GM10847 (cell line): ENCODE data around the gene LIPC.

Source experiments
- POLR2A ChIP-seq: IDR thresholded peaks from 2 replicates; pipeline ENCODE4 v1.6.1; 2011; ENCODE audit not compliant: insufficient read length; ENCODE audit errors: extremely low read depth

LIPC gene

GRCh38 chr15:58545307-58546065 is 113.7 kb downstream of the LIPC start:
- no peak for TF ChIP-seq POLR2A

DNA sequence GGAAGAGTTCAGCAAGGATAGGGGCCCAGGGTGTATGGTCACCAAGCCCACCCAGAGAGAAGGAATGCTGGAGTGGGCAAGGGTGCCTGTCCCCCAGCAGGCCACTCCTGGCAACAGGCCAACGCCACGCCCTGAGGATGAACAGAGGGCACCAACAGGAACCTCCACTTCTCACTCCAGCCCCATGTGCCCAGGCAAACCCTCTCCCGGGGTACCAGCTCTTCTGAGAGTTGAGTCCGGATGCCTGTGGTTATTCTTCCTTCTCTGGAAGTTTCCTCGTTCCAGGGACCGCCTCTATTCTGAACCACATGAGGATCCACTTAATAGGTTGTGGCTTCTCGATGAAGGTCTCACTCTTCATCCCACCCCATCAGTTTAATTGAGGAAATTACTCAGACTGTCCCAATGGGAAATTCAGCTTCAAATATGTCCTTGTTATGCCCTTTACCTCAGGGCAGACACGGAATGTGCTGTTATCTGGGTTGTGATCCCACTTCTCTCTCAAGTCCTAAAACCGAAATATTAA is 114.3 kb downstream of the LIPC start:
- TF ChIP-seq POLR2A = no peak

DNA sequence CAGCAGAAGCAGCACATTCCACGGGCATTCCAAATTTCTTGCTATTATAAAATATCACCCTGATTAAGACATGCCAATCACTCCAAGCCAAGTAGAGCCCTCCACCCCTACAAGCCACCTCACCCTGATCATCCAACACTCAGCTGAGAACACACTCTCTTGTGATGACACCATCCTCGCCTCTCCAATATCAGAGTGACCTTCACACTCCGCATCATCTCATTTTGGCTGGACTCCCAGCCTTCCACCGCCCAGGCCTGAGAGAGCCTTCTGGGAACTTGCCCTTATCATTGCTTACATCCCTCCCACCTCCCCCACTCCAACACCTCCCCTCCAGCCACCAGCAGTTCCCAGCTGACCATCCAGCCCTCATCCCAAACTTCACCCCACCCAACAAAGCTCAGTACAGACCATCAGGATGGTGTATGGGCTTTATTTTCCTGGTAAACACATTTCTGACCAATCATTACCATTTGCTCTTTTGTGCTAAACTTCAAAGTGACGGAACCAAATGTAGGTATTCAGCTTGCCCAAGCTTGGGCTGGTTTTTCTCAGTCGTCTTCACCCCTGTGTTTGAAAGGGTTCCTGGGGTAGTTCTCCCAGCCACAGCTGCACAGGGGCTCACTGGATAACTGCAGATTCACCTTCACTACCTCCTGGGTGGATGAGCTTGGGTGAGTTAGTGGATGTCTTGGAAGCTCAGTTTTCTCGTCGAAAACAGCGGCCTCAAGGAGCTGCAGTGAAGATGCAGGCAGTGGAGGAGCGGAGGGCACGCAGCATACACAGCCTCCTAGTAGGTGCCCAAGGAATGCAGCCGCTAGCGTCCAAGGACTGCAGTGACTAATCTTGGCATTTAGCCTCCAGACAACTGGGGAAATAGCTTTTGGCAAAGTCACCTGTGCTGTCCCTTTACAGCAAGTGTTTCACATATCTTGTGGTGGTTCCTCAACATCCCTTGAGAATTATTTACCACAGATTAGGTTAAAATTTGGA is 115.1 kb downstream of the LIPC start:
- no peak for TF ChIP-seq POLR2A

DNA sequence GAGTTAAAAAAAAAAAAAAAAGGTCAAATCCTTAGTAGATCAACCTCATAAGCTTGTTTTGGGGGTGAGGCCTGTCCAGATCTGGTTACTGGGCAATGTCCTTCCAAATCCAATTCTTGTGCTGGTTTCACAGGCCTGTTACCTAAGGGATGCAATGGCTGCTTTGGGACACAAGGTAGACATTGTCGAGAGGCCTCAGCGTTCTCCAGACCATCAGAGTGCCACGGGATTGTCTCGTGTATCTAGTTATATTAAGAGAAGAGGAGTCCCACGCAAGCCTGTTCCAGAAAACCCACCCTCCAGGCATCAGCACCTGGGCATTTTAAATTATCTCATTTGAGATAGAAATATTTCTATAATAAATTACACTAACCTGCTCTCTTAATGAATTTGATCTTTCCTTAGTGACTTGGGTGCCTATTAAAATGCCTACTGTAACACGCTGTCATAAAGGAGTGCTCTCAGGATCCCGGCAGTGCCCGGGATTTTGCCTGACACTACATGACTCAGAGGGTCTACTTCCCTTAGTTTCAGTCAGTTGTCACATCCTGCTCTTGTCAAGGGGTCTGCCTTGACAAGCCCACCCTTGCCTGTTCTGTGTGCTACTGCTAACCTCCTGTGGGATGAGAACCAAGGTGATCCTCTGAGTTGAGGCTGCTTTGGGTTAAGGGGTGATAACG is 116.0 kb downstream of the LIPC start:
- no peak for TF ChIP-seq POLR2A

DNA sequence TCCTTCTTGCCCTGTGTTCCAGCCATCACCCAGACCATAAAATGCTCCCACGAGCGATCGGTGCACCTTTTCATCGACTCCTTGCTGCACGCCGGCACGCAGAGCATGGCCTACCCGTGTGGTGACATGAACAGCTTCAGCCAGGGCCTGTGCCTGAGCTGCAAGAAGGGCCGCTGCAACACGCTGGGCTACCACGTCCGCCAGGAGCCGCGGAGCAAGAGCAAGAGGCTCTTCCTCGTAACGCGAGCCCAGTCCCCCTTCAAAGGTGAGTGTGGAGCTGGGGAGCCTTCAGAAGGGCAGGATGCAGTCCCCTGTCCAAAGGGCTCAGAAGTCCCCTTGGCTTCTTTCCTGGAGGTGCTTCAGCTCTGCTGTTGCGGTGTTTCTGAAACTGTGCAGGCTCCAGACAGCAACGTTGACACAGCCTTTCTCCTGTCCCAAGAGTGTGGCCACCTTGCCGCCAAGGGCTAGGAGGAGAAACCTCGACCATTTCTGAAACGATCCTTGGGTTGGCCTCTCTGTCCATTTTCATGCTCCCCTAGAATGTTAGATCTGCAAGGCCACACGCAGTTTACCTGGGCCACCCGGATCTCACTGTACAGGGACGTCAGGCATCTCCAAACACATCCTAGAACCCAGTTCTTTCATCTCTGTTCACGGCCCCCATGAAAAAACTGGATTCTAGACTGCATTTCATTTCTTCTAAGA is 116.7 kb downstream of the LIPC start:
- no peak for TF ChIP-seq POLR2A

- TF ChIP-seq POLR2A = no peak
Measured at GRCh38 chr15:58549013-58549784, 117.4 kb downstream of the LIPC start.

DNA sequence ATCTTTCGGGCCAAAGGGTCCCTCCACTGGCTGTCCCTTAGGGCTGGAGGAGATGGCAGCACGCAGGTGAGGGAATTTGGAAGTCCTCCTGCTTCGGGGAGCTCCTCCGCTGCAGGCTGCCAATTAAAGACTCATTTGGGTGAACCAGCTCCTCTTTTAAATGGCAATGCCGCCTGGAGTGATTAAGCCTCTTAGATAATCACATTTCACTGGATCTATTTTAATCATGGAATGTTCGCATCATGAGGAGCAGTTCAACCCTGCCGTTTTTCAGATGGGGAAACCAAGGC is 117.9 kb downstream of the LIPC start:
- TF ChIP-seq POLR2A = no peak

DNA sequence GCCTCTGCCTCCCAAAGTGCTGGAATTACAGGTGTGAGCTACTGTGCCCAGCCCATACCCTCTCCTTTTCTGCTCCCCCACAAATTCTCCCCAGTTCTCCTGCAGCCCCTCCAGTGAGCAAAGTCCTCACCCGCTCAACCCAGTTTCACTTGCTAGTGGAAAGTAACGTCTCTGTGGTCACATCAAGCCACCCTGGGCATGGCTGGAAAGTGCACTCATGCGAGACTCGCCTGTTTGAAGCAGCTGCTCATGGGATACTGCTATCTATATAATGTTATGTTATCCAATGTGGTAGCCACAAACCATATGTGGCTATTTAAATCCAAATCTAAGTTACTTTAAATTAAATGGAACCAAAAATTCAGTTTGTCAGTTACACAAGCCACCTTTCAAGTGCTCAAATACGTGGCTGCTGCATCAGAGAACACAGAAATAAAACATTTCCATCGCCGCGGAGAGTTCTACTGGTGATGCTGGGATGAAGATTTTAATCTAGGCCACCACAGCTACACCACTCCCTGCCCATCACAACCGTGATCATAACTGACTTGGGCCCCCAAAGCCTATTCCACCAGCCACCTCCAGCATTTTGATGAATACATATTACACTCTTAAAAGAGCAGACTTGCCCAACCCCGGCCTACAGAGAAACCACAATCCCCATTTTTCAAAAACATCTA is 119.4 kb downstream of the LIPC start:
- TF ChIP-seq POLR2A = no peak

- TF ChIP-seq POLR2A = no peak
Measured at GRCh38 chr15:58551764-58552504, 120.1 kb downstream of the LIPC start.

GRCh38 chr15:58552505-58553364 is 120.9 kb downstream of the LIPC start:
- TF ChIP-seq POLR2A = no peak

DNA sequence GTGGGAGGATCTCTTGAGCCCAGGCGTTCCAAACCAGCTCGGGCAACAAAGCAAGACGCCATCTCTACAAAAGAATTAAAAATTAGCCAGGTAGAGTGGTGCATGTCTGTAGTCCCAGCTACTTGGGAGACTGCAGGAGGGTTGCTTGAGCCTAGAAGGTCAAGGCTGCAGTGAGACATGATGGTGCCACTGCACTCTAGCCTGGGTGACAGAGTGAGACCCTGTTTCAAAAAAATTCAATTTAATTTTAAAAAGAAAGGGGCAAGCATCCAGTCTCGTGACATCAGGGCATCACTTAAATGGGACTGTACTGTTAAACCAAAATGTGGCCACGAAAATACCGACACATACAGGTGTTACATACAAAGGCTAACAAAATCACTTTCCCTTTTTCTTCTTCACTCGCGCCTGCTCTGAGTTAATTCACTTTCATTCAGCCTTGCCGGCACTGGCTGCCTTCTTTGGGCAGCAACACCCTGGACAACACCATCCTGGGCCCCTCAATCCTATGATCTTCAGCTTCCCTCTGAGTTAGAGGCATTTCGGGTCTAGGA is 121.7 kb downstream of the LIPC start:
- no peak for TF ChIP-seq POLR2A

DNA sequence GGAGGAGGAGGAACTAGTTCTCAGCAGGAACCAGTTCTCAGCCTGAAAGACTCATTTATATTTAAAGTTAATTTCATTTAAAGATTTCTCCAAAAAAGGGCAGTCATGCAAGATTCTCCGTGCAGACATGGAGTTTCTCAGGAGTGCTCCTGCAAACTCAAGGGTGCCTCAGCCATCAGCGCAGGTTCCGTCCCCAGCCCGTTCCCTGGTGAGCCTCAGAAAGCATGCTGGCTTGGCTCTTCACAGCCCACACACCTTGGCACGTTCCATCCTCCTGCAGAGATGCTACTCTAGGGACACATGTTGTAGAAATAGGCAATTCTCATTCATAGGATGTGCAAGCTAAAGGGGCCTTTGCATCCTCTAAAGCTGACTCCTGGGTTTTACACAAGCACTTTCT is 123.0 kb downstream of the LIPC start:
- no peak for TF ChIP-seq POLR2A
